NCI-H446 treated with DMSO at 0.1 percent for 48 hours (cell line): ENCODE results near the gene PPM1E.
"Not testable (repeated sequence)": the region's sequence is repeated elsewhere in the genome, so short reads cannot be mapped to it uniquely, and the experiment has no call there.

ENCODE experiments used
- DNase-seq: peaks from one replicate; lab custom pipeline; 2025; lab: John Stamatoyannopoulos, UW

Gene PPM1E

DNA sequence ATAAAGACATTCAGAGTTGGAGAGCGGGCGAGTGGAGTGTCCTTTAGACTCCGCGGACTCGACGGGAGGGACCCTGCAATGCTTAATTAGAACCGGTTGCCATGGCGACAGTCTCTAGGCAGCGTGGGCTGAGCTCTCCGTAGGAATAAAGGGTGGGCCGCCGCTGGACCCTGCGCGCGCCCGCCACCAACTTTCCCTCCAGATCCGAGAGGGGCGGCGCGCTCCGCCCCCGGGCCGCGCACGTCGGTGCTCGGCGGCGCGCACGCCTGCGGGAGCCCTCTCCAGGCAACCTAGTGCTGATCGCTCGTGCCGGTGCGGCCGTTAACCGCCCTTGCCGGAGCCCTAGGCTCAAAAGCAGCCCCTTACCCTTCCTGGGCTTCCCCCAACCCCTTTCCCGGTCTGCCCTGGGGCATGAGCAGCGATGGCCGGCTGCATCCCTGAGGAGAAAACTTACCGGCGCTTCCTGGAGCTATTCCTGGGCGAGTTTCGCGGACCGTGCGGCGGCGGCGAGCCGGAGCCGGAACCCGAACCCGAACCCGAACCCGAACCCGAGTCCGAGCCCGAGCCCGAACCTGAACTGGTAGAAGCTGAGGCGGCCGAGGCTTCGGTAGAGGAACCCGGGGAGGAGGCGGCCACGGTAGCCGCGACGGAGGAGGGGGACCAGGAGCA lies at the start of gene PPM1E:
TSS of gene PPM1E (plus strand) at position 278 of the 669 bp plus-strand sequence.
- DNase-seq, result peak; percentile 73

DNA sequence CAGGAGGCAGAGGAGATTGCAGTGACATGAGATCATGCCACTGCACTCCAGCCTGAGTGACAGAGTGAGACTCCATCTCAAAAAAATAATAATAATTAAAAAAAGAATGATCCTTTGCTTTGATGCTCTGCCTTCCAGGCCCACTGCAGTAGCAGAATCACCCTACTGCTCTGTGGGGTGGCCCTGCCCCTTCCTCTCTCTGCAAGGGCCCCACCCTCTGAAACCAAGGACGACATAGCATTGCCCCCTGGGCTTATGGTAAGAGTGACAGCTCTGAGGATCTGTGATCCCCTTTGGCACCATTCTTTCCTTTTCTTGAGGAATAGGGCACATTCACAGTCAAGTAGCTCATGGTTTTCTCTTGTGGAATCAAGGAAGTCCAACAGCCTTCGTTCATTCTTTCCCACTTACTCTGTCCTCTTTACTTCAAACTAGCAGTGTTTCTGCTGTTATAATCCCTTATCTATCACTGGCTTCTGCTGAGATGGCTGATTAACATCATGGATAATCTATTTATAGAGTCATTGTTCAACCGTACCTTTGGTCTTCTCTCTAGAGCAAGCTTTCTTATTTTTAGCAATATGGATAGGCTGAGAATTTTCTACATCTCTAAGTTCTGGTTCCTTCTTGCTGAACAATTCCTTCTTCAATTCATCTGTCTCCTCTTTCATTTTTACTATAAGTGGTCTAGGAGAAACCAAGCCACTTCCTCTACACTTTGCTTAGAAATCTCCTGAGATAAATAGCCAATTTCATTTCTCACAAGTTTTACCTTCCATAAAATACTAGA lies 49.1 kb upstream of the PPM1E start:
- no peak for DNase-seq

DNA sequence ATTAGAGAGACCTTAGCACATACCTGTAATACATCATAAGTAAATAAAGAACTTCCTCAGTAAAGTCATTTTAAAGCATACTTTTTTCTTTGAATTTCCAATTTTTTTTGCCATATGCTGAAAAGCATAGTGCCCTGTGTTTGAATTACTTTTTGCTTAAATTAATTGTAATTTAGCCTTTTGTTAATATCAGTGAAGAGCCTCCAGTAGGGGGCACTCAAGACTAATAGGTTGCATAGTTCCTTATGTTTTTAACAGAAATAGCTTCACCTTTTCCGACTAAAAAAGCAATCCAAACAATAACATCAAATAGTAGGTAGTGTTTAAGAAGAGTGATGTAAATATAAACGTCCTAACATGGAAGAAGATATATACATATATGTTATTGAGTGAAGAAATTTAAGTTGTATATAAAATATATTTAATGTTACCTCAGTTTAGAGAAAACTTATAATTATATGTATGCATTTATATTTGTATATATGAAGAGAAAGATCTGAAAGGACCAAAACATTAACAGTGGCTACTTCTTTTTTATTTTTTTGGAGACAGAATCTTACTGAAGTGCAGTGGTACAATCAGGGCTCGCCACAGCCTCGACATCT lies 44.6 kb upstream of the PPM1E start:
- DNase-seq, result peak; percentile 7

DNA sequence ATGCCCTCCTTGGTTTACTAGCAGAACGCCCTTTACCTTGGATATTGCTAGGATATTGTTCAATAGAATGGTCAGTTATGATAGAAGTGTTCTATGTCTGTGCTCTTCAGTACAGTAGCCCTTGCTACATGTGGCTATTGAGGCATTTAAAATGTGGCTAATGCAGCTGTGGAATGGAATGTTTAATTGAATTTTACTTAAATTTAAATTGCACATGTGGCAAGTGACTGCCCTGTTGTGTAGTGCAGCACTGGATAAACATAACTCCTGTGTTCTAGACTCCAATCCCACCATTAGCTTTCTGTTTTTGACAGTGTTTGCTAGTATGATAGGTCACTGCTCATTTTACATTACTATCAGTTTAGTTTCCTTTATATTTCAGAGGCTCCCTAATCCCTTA lies 33.4 kb upstream of the PPM1E start:
- DNase-seq, result no peak

DNA sequence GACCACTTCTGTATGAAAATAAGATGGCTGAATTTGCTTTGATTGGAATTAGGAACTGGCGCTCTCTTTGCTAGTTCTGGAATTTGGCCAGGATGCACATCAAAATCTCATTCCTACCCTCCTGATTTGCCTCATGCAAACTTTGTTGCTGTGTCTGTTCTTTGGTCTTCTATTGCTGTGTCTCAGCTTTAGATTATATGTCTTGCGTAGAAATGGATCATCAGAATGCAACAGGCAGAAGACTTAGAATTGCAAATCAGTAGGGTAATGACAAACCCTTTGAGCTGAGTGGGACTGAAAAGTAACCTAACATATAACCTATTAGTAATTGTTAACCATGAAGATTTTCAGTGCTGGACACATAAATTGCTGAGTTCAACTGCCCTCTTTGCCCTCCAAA lies 33.0 kb upstream of the PPM1E start:
- DNase-seq, result no peak

DNA sequence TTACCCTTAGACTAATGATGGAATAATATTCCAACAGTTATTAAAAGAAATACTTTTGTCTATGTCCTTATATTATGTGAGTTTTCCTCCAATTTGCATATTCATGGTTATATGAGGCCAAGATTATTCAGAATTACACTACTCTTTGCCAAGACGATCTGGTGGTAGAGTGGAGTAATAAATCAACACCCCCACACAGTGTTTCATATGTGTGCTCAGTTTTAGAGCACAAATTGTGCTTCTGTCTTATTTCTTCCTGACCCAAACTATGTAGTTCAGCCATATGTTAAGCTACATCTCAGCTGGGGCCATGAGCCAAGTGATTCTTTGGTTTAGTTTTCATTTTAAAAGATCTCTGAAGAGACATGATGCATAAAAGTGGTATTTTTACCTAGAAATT lies 26.9 kb upstream of the PPM1E start:
- no peak for DNase-seq

DNA sequence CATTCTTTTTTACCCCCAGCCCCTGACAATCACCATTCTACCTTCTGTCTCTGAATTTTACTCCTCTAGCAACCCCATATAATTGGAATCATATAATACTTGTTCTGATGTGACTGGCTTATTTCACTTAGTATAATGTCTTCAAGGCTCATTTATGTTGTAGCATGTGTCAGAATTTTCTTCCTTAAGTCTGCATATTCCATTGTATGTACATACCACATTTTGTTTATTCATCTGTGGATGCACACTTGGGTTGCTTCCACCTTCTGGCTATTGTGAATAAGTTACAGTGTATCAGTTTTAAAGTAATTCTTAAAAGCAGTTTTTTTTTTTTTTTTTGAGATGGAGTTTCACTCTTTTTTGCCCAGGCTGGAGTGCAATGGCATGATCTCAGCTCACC lies 24.7 kb upstream of the PPM1E start:
- DNase-seq, result no peak

DNA sequence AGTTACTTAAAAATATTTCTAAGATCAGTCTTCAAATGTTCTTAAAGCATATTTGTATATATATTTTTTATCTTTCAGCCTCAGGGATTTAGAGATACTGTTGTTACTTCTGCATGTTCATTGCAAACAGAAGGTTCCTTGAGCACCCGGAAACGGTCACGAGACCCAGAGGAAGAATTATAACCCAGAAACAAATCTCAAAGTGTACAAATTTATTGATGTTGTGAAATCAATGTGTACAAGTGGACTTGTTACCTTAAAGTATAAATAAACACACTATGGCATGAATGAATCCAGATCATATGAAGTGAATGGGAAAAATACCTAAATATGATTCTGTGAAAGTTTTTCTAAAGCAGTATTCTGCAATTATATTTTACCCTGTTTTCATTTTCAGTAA lies 21.6 kb upstream of the PPM1E start:
- no peak for DNase-seq

DNA sequence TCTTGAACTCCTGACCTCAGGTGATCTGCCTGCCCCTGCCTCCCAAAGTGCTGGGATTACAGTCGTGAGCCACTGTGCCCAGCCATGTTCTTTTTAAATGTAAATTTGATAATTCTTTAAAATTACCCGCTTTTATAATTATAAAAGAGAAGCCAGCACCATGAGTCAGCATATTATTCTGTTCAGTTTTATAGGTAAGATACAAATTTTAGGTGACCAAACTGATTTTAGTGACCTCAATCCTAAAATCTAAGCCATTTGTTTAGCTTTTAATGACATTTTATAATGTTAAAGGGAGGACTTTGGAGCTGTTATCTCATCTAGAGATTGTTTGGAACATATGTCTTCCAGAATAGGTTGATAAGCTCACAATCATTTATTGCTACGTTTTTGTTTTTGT lies 20.8 kb upstream of the PPM1E start:
- DNase-seq, result no peak

DNA sequence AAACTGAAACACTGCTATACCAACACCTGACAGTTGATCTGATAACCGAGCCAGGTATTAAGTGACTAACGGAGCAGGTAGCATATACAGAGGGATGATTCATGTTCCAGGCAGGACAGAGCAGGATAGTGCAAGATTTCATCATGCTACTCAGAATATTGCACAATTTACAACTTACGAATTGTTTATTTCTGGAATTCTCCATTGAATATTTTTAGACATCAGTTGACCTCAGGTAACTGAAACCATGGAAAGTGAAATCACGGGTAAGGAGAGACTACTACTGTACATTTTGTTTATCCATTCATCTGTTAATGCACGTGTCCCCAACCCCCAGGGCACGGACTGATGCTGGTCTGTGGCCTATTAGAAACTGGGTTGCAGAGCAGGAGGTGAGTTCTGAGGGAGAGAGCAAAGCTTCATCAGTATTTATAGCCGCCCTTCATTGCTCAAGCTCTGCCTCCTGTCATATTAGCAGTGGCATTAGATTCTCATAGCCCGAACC lies 14.5 kb upstream of the PPM1E start:
- no peak for DNase-seq

DNA sequence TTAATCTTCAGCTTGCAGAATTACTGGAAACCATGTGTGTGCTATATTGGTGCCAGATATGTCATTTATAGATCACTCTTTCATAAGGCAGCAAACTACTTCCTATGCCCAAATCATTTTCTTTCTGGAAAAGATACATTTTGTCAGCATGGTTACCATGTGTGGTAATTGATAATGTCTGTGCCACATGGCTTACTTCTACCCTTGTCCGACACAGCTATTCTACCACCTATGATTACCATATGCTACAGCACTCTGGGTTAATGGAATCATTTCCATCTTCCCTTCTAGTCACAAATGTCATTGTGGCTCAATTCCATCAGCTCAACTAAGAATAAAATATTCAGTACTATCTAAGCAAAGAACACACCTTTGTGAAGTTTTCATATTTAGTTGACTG lies 8.0 kb upstream of the PPM1E start:
- no peak for DNase-seq

DNA sequence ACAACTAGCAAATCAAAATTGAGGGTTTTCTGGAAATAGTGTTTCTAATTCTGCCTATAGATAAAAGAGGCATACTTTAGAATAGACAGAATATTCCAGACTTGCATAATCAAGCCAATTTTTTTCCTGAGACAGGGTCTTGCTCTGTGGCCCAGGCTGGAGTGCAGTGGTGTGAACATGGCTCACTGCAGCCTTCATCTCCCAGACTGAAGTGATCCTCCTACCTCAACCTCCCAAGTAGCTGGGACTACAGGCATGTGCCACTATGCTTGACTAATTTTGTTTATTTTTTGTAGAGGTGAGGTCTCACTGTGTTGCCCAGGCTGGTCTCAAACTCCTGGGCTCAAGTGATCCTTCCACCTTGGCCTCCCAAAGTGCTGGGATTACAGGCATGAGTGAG lies 6.0 kb upstream of the PPM1E start:
- DNase-seq, result not testable (repeated sequence)

DNA sequence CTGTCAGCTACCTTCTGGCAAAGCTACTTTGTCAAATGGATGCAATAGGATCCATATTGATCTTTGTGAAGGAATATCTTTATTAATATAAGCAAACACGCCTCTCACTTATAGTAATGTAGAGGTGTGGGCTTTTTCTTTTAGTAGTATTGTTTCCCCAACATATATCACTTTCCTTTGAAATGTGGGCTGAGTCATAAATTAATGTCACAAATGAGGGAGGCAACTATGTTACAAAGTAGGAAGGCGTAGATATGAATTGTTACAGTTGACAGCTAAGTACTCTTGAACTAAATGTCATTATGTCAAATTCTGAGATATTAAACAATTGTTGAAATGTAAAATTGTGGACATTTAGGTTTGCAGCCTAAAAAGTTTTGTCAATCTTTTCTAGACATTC lies 2.6 kb upstream of the PPM1E start:
- DNase-seq, result no peak

DNA sequence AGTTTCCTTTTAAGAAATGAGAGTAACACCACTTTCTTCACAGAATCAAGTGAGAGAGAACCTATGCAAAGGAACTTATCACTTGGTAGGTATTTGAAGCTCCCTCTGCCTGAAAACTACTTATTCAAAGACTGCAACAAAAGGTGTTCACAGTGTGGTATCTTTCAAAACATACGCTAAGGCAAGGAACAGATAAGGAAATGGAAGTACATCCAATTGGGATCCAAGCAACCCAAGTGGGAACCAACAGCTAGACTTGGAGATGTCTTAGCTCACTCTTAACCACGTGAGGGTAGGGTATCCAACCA lies 431 bp upstream of the PPM1E start:
- DNase-seq, result no peak

DNA sequence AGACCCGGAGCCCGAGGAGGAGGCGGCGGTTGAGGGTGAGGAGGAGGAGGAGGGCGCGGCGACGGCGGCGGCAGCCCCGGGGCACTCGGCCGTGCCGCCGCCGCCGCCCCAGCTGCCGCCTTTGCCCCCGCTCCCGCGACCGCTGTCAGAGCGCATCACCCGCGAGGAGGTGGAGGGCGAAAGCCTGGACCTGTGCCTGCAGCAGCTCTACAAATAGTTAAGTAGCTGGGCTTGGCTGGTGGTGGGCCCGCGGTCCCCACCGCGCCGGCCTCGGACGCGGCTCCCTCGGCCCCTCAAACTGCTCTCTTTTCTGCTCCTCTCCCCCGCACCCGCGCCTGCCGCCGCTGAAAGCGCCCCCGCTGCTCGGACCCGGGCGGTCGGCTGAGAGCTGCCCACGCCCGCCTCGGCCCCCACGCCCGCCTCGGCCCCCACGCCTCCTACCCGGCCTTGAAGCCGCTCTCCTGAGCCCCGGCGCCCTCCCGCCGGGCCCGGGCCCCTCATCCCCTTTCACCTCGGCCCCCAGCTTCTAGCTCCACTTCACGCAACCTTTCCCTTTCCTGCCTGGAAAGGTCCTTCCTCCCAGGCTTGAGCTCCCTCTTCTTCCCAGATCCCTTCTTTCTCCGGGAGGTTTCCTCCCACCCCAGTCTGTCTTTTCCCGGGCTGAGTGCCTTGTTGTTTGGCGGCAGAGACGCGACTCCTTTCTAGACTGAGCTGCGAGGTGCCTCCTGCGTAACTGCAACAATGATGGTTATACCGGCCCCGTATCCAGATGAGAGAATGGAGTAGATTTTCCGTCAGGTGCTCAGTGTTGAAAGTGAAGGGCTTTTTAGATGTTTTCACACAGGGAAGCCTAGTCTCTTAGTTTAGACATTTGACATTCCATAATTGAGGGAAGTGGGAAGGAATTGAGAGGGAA lies 850 bp downstream of the PPM1E start:
- no peak for DNase-seq

DNA sequence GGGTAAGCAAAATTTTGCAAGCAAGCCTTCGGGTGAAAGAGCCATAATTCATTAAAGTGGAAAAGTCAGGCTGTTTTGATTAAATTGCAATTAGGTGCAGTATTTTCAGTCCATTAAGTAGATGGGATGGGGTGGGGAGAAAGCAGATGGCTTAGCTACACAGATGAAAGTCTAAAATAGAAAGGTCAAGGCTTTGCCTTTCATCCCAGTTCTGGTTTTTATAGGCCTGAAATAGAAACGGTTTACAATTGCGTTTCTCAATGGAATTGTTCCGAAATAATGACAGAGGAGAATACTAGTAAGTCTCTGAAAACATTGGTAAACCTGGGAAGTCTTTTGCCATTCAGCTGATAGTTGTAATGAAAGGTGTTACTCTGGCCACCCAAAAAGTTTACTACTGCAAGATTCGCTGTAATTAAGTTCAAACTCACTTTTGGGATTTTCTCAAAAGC lies 1.5 kb downstream of the PPM1E start:
- DNase-seq, result no peak

DNA sequence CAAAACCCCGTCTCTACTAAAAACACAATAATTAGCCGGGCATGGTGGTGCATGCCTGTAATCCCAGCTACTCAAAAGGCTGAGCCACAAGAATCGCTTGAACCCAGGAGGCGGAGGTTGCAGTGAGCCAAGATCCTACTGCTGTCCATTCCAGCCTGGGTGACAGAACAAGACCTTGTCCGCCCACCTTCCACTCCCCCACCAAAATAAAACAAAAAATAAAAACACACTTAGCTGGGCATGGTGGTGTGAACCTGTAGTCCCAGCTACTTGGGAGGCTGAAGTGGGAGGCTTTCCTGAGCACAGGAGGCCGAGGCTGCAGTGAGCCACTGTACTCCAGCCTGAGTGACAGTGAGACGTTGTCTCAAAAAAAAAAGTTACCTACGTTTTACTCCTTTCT lies 3.2 kb downstream of the PPM1E start:
- no peak for DNase-seq

DNA sequence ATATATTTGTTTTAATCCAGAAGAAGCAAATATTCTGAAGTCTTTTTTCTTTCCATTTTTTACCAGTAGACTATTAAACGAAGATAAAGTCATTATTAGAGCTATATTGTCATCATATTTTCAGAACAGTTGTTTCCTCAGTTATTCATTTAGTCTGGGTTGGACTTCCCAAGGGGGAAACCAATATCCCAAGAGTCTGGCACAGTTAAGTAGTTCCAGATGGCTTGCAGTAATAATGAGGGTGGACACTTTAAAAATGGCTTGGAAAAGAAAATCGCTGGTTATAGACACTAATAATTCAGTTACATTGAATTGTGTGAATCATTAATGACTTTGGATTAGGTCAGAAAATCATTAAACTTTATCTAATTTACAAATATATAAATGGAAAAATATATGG lies 3.9 kb downstream of the PPM1E start:
- peak; percentile 18 for DNase-seq

DNA sequence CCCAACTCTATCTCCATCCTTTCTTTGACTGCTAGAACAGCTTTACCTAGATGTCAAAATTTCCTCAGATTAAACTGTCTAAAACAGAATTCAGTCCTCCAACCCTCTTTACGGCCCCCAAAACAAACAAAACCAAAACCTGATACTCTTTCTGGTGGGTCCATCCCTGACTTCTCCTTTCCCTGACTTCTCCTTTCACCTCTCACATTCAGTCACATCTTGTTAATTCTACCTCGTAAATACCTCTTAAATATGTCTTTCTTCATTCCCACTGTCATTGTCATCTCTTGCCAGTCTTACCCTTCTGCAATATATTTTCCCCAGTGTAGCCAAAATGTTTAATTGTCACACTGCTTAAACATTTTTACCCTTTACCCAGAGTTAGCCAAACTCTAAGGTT lies 4.6 kb downstream of the PPM1E start:
- no peak for DNase-seq

DNA sequence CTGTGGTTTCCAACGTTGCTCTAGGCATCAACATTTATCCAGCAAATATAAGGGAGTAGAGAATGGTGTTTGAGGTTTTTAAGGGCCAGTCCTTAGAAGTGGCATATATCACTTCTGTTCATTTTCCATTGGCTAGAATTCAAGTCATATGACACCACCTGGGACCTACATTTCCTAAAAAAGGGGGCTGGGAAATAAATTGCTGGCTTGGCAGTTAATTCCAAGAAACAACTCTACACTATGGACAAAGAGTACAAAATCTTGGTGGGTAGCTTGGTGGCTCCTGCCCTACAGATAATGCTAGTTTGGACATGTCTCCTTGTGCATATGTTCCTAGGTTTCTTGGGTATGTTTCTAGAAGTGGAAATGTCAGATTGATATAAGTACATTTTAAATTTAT lies 7.6 kb downstream of the PPM1E start:
- DNase-seq, result no peak

DNA sequence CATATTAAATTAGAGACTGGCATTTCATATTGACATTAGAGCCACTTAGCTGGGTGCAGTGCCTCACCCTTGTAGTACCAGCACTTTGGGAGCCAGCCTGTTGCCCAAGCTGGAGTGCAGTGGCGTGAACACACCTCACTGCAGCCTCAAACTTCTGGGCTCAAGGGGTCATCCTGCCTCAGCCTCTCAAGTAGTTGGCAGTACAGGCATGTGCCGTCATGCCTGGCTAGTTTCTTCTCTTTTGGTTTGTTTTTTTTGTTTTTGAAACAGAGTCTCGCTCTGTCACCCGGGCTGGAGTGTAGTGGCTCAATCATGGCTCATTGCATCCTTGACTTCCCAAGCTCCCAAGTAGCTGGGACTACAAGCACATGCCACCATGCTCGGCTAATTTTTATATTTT lies 8.7 kb downstream of the PPM1E start:
- DNase-seq, result no peak

DNA sequence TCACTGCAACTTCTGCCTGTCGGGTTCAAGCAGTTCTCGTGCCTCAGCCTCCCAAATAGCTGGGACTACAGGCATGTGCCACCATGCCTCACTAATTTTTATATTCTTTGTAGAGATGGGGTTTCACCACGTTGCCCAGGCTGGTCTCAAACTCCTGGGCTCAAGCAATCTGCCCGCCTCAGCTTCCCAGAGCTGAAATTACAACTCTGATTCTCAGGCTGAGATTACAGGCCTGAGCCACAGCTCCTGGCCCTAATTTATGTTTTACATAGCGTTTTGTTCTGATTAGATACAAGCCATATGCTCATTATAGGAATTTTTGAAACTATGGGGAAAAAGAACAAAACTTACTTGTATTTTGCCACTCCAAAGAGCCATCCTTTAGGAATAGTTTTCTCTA lies 22.8 kb downstream of the PPM1E start:
- DNase-seq, result not testable (repeated sequence)
